Activated CD4-positive, CD25-positive, alpha-beta regulatory T cell treated with anti-CD3 and anti-CD28 coated beads, Interleukin-2, amount 50 U/mL, for 72 hours (primary cell): ENCODE results near the gene CORT.
A peak's percentile ranks its signal among the peaks of the same experiment; 100 is the strongest.

ENCODE experiments used
- DNase-seq: peaks from one replicate; pipeline ENCODE4 v3.0.0; 2021

The CORT gene

DNA sequence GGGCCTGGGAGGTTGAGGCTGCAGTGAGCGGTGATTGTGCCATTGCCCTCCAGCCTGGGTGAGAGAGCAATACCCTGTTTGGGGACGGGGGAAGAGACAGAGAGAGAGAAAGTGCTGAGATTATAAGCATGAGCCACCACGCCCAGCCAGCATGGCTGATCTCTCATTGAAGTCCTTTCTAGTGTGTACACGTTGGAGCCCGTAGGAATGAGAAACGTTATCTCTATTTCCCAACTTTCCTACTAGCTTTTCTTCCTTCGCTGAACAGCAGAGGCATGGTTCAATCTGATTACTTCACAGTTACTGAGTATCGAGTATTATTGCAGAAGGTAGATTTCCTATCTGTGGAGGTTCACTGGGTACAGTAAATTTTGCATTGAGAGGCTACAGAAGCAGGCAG, 29.5 kb downstream of the CORT start:
- no peak for DNase-seq

DNA sequence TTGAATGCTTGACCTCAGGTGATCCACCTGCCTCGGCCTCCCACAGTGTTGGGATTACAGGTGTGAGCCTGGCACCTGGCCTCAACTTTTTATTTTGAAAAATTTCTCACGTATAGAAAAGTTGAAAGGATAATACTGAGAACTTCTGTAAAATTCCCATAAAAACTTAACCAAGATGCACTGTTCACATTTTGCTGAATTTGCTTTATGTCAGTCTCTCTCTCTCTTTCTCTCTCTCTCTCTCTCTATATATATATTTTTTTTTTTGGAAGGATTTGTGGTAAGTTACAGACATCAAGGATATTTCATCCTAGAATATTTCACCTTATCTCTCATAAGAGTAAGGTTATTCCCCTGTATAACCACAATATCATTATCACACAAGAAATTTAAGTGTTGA, 30.8 kb downstream of the CORT start:
- DNase-seq, result no peak

DNA sequence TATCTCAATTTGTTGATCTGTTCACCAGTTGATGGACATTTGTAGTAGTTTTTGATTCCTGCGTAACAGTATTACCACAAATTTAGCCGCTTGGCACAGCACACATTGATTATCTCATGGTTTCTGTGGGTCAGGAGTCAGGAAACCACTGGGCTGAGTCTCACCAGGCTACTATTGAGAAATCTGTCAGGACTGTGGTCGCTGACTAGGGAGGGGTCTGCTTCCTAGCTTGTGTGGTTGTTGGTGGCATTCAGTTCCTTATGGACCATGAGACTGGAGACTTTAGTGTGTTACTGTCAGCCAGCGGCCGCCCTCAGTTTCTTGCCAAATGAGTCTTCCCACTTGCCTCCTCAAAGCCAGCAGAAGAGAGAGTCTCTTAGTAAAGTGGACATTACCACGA, 34.7 kb downstream of the CORT start:
- no peak for DNase-seq

DNA sequence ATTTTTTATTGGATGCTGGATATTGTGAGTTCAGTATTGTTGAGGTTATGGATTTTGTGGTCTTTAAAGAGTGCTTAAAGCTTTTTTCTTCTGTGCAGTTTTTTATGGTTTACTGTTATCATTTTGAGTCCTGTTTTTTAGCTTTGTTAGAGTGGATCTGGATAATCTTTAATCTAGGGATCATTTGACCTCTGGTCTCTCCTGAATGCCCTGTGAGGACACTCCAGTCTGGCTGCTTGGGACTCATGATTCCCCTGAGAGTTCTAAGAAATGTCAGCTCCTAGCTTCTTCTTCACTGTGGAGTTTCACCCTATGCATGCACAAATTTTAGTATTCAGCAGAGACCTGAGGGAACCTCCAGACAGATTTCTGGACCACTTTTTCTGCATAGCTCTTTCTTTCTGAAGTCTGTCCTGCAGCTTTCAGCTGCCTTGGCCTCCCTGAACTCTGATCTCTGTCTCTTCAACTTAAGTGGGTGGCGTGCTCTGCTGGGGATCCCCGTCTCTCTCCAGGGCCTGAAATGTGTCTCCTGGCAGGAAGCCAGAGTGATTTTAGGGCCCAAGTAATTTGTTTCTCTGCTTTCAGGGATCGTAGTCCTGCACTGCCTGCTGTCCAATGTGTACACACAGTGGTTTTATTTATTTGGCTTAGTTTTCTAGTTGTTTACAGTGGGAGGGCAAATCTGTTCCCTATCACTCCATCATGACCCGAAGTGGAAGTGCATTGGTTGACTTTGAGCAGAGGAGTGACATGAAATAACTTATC, 39.6 kb downstream of the CORT start:
- no peak for DNase-seq

DNA sequence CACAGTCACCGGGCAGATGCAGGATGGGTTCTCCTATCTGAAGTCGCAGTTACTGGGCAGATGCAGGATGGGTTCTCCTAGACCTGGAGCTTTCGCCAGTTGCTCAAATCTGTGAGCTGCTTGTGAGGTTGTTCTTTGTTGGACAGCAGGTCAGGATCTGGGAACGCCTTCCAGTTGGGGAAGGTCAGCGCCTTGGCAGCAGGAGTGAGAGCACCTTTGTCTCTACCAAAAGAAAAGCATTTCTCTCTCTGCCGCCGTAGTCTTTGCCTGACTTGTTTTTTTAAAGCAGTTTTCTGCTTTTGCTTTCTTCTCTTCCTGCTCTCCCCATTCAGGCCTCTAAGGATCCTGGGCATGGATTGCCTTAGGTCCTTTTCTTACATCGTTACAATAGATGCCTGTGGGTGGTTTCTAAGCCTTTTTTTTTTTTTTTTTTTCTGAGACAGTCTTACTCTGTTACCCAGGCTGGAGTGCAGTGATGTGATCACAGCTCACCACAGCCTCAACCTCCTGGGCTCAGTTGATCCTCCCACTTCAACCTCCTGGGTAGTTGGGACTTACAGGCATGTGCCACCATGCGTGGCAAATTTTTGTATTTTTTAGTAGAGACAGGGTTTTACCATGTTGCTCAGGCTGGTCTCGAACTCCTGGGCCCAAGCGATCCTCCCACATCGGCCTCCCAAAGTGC, 40.6 kb downstream of the CORT start:
- DNase-seq, result no peak

DNA sequence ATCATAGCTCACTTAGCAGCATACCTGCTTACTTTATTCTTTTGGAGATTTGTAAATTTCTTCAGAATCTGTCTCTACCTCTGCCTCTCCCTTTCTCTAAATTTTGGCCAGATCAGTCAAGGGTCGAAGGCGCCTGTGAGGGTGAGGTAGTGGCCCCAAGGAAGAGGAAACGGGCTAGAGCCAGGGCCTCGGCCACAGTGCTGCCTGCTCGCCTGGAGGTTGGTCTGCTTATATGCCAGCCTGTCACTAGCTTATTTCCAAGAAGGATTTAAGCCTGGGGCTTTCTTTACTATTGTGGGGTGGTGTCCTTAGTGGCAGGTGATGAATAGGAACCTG, 44.6 kb downstream of the CORT start:
- DNase-seq, result no peak

- DNase-seq, result peak; percentile 89
Measured at GRCh38 chr1:10494754-10495474, 45.1 kb downstream of the CORT start.

GRCh38 chr1:10495475-10495817, 45.6 kb downstream of the CORT start:
- DNase-seq, result no peak

DNA sequence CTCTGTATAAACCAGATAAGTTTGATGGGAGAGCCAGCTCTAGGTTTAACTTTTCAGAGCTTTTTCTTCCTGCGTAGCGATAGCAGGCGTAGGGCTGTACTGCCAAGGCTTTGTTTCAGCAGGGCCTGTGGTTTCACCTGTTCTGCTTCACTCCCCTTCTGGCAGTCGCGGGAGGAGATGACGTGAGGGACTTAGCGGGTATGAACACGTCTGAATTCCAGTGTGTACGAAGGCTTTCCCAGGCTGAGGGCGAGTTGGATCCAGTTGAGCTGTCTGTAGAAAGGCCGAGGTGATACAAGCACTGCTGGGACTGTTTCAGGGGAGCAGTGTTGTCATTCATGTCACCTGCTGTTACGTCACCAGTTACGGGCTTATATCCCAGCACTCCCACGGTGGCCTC, 46.1 kb downstream of the CORT start:
- DNase-seq, result no peak

- no peak for DNase-seq
Measured at GRCh38 chr1:10497109-10497508, 47.3 kb downstream of the CORT start.

- DNase-seq, result no peak
Measured at GRCh38 chr1:10498231-10498630, 48.4 kb downstream of the CORT start.
